ENCODE measurements around the gene KNCN.

- TF ChIP-seq CTCF (IDR thresholded peaks at IDR 0.05 in 4 of 5, conservative IDR thresholded peaks at IDR 0.05 in 1 of 5) (peak in 3 of 5 experiments; percentile 36 to 41 (median 41)), POLR2A (IDR thresholded peaks at IDR 0.05) (no peak)
Measured at GRCh38 chr1:46547481-46548383, 3.7 kb downstream of the KNCN start.

All from gastrocnemius medialis (tissue), 4 donors.